T follicular helper cell (primary cell): ENCODE data around the gene ATP2B1.

ENCODE experiments used
- DNase-seq: peaks from one replicate; pipeline ENCODE4 v3.0.0-alpha.2; 2020; ENCODE audit warnings: low read depth

ATP2B1 gene

DNA sequence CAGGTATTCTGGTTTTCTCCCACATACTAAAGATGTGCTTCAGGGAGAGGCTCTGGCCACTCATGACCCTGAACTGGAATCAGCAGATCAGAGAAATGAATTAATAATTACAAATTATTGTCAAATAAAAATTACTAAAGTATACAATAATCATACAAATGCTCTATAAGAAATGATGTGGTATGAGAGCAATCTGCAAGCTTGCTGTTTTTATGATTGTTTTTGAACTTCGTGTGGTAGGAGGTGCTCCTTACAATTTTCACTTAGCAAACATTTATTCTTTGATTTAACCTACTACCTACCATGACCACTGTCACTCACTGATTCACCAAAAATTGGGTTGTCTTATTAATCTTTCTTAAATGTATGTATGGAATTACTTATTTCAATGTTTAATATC lies 16.2 kb downstream of the ATP2B1 start:
- no peak for DNase-seq

- DNase-seq, result no peak
Measured at GRCh38 chr12:89691659-89692058, 17.0 kb downstream of the ATP2B1 start.

DNA sequence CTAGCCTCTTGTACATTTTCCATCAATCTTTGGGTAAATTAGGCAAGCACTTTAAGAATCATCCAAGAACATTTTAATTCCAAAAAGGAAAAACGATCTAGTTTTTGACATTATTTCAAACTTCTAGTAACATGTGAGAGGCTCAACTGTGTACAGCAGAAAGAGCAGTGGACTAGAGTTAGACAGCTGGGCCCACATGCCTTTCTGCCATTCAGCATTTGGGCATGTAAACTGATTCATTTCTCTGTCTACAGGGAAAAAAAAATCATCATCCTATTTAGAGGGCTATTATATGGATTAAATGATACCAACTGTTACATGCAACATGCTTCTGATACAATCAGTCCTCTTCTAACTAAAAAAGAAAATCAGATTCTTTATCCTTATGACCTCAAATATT lies 17.7 kb downstream of the ATP2B1 start:
- no peak for DNase-seq

DNA sequence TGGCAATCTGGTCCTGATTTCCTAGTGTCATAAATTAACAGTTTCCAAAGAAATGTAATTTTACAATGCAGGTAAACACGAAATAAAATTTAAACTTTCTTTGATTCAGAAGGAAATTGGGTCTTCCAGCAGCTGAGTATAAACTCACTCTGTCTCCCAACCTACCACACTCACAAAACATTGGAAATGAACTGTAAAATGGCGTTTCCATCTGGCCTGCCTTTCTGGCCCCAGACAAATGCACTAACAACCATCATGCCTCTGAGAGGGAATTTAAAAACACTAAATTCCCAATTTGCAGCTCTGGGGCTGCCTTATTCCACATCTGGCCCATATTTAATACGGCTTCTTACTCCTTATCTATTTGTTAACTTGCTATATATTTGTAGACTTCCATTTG lies 19.3 kb downstream of the ATP2B1 start:
- no peak for DNase-seq

DNA sequence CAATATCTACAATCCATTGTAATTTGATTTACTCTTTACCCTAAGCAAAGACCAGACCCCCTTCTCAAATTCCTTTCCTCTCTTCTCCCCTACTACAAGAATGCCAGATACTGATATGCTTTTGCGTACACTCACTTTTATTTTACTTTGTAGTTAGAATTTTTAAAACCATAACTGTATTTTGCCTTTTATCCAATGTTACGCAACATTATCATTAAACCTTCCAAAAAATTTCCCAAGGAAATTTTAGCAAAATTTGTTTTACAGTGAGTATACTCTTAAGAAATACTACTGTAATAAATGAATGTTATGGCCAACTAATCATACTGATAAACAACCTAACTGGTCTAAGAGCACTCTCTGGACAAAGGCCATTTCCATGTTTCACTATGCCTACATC lies 22.3 kb downstream of the ATP2B1 start:
- no peak for DNase-seq

DNA sequence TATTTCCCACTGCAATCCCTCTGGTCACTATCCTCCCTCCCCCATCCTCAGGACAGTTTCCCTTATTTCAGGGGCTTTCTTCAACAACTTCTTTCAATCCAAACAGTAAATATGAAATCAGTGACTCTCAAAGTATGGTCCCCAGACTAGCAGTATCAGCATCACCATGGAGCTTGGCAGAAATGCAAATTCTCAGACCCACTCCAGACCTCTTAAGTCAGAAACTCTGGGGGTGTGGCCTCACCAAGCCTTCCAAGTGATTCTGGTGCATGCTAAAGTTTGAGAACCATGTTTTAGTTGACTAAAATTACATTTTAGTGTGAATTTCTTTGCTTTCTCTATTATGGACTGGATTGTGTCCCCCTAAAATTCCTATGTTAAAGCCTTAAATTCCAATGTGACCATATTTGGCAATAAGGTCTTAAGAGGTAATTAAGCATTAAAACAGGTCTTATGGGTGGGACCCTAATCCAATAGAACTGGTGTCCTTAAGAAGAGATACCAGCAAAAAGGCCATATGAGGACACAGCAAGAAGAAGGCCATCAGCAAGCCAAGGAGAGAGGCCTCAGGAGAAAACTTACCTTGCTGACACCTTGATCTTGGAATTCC lies 23.2 kb downstream of the ATP2B1 start:
- DNase-seq, result no peak

- DNase-seq, result no peak
Measured at GRCh38 chr12:89684136-89684535, 24.5 kb downstream of the ATP2B1 start.

DNA sequence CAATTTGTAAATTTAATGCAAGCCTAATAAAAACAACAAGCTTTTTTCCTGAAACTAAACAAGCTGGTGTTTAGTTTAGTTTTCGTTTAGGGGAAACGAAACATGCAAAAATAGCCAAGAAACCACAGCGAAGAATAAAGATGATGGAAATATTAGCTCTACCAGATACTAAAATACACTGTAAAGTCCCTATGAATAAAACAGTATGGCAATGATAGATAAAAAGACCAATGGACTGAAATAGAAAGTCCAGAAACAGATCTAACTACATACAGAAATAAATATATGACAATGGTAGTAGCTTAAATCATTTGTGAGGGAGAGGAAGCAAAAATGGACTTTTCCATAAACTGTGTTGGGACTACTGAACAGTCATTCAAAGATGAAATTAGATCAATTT lies 26.4 kb downstream of the ATP2B1 start:
- no peak for DNase-seq

GRCh38 chr12:89680409-89680808 lies 28.2 kb downstream of the ATP2B1 start:
- DNase-seq, result no peak

- no peak for DNase-seq
Measured at GRCh38 chr12:89679631-89680030, 29.0 kb downstream of the ATP2B1 start.

DNA sequence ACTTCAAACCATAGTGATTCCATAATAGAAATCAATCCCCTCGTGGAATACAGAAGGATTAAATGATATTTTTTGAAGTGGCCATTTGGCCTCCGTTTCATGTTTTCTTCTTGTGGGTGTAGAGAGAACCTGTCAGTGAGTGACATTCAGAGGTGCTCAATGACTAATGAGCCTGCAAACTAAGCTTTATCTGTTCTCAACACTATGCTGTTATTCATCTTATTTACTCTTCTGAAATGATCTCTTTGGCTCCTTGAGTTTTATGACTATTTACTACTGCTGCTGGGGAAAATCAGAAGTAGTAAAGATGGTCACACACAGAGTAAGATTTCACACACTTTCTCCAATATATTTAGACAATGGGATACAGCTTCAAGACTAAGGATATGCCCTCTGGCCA lies 30.4 kb downstream of the ATP2B1 start:
- no peak for DNase-seq

DNA sequence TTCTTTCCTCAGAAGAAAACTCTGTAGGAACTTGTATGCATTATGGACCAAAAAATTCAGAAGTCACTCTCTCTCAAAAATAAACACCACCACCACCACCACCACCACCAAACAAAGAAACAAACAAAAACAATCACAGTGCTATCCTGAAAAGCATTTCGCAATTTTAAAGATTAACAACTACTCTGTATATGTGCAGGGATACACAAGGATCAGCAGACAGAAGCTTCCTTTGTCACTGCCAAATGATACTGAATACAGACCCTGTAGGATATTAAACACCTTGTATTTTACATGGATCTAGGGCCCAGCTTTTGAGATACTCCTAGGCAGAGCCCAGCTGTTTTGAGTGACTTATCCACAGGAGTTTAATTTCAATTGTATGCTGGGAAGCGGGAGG lies 31.7 kb downstream of the ATP2B1 start:
- no peak for DNase-seq

GRCh38 chr12:89674326-89674942 lies 34.2 kb downstream of the ATP2B1 start:
- DNase-seq, result no peak

GRCh38 chr12:89673603-89674002 lies 35.0 kb downstream of the ATP2B1 start:
- no peak for DNase-seq

- no peak for DNase-seq
Measured at GRCh38 chr12:89672589-89672979, 36.1 kb downstream of the ATP2B1 start.

GRCh38 chr12:89671469-89671868 lies 37.2 kb downstream of the ATP2B1 start:
- DNase-seq, result no peak

DNA sequence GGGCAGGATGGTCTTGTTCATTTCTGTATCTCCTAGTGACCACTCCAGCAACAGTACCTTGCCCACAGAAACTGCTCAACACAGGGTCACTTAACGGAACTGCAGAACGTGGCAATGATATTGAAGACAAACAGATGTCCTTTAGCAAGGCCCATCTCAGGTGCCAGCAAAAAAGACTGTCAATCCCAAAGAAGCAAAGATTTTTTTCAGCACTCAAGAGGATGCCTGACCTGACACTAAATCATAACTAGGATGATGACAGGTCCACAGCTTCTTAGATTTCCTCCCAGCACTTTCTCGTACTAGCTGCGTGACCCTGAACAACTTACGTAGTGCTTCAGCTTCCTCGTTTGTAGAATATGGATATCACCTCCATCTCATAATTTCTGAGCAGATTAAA lies 39.4 kb downstream of the ATP2B1 start:
- no peak for DNase-seq

- DNase-seq, result no peak
Measured at GRCh38 chr12:89665556-89665955, 43.1 kb downstream of the ATP2B1 start.

- DNase-seq, result no peak
Measured at GRCh38 chr12:89664441-89664840, 44.2 kb downstream of the ATP2B1 start.

DNA sequence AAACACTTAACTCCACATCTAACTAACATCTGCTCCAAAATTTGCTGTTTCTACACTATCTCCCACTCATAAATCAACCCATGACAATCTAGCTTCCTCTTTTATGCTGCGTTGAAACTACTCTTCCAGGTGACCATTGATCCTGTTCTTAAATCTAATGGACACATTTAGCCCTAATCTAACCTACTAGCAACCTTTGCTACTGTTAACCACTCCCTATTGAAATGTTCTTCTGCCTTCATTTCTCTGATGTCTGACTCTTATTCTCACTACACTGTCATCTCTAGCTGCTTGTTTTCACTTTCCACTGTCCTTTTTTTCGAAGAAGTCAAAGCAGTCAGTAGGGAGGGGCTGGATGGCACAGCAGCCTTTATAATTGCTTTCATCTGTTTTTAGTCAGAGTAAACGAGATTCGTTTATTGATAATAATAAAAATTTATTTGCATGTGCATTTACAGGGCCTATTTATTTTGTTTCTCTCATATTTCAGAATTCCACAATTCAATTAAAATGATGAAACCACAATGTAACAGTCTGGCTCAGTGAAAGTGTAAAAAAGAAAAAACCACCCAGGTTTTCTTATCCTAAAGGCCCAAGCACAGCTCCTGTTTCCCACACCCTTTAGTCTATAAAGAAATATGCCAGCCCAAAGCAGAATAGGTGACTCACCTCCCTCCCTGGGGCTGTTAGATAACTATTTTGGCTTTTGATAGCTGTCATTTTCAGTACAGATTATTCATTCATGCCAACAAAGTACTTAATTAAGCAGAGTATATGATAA lies 44.9 kb downstream of the ATP2B1 start:
- no peak for DNase-seq

- DNase-seq, result no peak
Measured at GRCh38 chr12:89662623-89663022, 46.0 kb downstream of the ATP2B1 start.

GRCh38 chr12:89661706-89662330 lies 46.8 kb downstream of the ATP2B1 start:
- no peak for DNase-seq

- DNase-seq, result no peak
Measured at GRCh38 chr12:89657739-89658138, 50.9 kb downstream of the ATP2B1 start.
